ENCODE data around the gene ULK4. TPM values are rescaled to one million over a fixed set of nuclear protein-coding genes. Genes with fewer than 3 reads are reported as not detected.
"Not testable (repeated sequence)": the region's sequence is repeated elsewhere in the genome, so short reads cannot be mapped to it uniquely, and the experiment has no call there.

Gene ULK4
- total RNA-seq, 2 experiments from 2014 or later = 21.0 to 21.6 TPM

DNA sequence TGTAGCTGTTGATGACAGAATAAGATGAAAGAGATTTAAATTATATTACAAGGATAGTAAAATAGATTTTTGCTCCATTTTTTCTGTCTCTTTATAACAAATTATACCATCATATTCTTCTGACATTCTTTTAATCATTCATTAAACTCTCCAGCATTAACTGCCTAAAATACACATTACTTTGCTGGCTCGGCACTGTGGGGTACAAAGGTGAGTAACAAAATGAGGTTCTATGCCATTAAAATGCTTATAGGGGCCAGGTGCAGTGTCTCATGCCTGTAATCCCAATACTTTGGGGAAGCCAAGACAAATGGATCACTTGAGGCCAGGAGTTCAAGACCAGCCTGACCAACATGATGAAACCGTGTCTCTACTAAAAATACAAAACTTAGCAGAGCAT lies 81.5 kb downstream of the ULK4 start:
- Mint-ChIP-seq H3K27me3 (no peaks in the 10 kb centered on the region), H3K36me3 (ENCODE audit: low read depth) (no peaks in the 10 kb centered on the region), H3K4me1 (no peaks in the 10 kb centered on the region), H3K9me3 (no peaks in the 10 kb centered on the region), H3K4me3 (no peak overlapping the region), H3K27ac (no peak overlapping the region)
- ChIA-PET POLR2A (no interaction called here), CTCF (interaction anchor here (0.9 to 1.4 kb wide), 2 partner anchors 10 to 1403 kb away, joined by 3 read pairs; partner anchors contain the start of gene ZNF619)
- DNase-seq = no peak

DNA sequence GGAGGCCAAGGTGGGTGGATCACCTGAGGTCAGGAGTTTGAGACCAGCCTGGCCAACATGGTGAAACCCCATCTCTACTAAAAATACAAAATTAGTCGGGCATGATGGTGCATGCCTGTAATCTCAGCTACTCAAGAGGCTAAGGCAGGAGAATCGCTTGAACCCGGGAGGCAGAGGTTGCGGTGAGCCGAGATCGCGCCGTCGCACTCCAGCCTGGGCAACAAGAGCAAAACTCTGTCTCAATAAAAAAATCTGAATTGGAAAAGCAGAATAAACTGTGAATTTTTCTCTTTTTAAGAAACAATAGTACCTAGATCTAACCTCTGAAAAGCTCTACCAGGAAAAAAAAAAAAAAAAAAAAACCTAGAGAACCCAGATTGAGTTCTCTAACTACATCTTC lies 84.2 kb downstream of the ULK4 start:
- H3K9me3 Mint-ChIP-seq; H3K36me3 Mint-ChIP-seq (ENCODE audit: low read depth); DNase-seq; H3K27ac Mint-ChIP-seq; POLR2A ChIA-PET; CTCF ChIA-PET; H3K4me1 Mint-ChIP-seq; H3K27me3 Mint-ChIP-seq; H3K4me3 Mint-ChIP-seq: not testable (repeated sequence)

DNA sequence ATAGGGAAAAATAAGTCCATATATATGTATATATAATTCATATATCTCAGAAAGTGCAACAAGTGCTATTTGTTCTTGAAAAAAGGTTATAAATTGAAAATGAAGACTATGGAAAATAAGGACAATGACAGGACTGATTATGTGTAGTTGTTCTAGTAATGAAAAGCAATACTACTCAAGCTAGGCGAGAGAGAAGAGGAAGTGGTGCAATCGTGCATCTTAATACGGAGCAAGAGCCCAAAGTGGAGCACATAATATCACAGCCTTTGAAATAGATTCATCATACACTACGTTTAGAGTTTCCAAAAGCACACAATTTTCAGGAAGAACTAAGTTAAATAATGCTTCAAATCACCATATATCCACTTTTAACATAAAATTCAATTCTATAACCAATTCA lies 87.9 kb downstream of the ULK4 start:
- Mint-ChIP-seq H3K36me3 (ENCODE audit: low read depth) (peaks cover 2% of the 10 kb centered on the region), H3K27ac (no peak overlapping the region), H3K4me1 (no peaks in the 10 kb centered on the region), H3K4me3 (no peak overlapping the region), H3K9me3 (no peaks in the 10 kb centered on the region), H3K27me3 (no peaks in the 10 kb centered on the region)
- ChIA-PET POLR2A (no interaction called here), CTCF (no interaction called here)
- no peak for DNase-seq

DNA sequence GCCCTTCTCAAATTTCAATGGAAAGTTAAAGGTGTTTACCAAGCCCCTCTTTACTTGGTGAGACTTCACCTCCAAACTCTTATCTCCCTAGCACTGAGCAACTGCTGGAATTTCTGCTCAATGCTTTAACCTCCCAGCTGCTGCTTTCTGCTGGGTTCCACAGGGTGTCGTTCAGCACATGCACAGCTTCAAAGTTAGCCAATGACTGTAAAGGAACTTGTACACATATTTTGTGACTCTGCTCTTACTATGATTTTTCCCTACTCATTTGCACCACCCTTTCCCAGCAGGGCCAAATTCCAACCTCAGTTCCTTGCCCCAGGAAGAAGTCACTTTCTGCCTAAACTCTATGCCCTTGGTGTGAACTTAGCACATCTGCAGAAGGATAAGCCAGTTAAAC lies 89.7 kb downstream of the ULK4 start:
- H3K9me3 Mint-ChIP-seq = no peaks in the 10 kb centered on the region
- ChIA-PET POLR2A (no interaction called here), CTCF (interaction anchor here (0.6 to 2.1 kb wide), 2 partner anchors 11 to 120 kb away, joined by 4 read pairs; no protein-coding TSS in a partner anchor)
- no peak overlapping the region for H3K27ac Mint-ChIP-seq
- no peak for DNase-seq
- no peaks in the 10 kb centered on the region for H3K27me3 Mint-ChIP-seq
- peaks cover 2% of the 10 kb centered on the region for H3K36me3 Mint-ChIP-seq (ENCODE audit: low read depth)
- no peaks in the 10 kb centered on the region for H3K4me1 Mint-ChIP-seq
- H3K4me3 Mint-ChIP-seq = no peak overlapping the region

DNA sequence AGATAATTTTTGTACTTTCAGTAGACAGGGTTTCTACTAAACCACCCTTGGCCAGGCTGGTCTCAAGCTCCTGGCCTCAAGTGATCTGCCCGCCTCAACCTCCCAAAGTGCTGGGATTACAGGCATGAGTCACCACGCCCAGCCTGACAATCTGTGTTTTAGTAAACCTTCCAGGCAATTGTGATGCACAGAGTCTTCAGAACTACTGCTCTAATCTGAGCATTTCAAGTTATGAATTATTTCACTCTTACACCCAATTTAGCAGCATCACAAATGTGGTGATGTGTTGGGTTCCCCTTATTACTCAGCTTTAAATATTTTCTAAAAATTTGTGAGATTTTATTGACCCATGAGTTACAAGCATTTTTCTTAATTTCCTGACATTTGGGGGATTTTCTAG lies 94.4 kb downstream of the ULK4 start:
- H3K4me3 Mint-ChIP-seq = no peak overlapping the region
- ChIA-PET CTCF (no interaction called here), POLR2A (no interaction called here)
- H3K4me1 Mint-ChIP-seq = no peaks in the 10 kb centered on the region
- H3K27me3 Mint-ChIP-seq = no peaks in the 10 kb centered on the region
- peaks cover 2% of the 10 kb centered on the region for H3K9me3 Mint-ChIP-seq
- DNase-seq = no peak
- H3K36me3 Mint-ChIP-seq (ENCODE audit: low read depth) = peaks cover 4% of the 10 kb centered on the region
- H3K27ac Mint-ChIP-seq = no peak overlapping the region

DNA sequence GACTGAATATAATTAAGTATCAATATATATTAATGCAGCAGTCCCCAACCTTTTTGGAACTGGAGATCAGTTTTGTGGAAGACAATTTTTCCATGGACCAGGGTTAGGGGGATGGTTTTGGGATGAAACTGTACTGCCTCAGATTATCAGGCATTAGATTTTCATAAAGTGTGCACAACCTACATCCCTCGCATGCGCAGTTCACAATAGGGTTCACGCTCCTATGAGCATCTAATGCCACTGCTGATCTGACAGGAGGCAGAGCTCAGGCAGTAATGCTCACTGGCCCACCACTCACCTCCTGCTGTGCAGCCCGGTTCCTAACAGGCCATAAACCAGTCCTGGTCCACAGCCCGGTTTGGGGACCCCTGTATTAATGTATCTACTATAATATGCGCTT lies 95.6 kb downstream of the ULK4 start:
- Mint-ChIP-seq H3K4me1 (no peaks in the 10 kb centered on the region), H3K4me3 (no peak overlapping the region), H3K27me3 (no peaks in the 10 kb centered on the region), H3K9me3 (peaks cover 2% of the 10 kb centered on the region), H3K36me3 (ENCODE audit: low read depth) (peaks cover 2% of the 10 kb centered on the region), H3K27ac (no peak overlapping the region)
- ChIA-PET POLR2A (no interaction called here), CTCF (no interaction called here)
- no peak for DNase-seq

DNA sequence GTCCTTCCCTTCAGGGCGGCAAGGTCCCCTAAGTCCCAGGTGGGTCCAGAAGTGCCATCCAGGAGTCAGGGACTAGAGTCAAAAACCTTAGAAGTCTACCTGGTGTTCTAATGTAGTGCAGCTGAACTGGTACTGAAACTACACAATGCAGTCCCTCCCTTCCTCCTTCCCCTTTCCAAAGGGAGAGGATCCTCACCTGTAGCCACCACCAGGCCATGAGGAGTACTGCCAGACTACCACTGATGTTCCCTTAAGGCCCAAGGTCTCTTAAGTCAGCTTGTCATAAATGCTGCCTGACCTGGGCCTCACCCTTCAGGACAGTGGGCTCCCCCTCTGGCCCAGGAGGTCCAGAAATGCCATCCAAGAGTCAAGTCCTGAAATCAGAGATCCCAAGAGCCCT lies 98.9 kb downstream of the ULK4 start:
- CTCF ChIA-PET = interaction anchor here (0.7 kb wide), 1 partner anchor 21 kb away, joined by 4 read pairs; no protein-coding TSS in a partner anchor
- Mint-ChIP-seq H3K4me3 (no peak overlapping the region), H3K9me3 (peaks cover 7% of the 10 kb centered on the region), H3K36me3 (ENCODE audit: low read depth) (peaks cover 5% of the 10 kb centered on the region), H3K4me1 (no peaks in the 10 kb centered on the region), H3K27ac (no peak overlapping the region), H3K27me3 (no peaks in the 10 kb centered on the region)
- POLR2A ChIA-PET = no interaction called here
- no peak for DNase-seq

DNA sequence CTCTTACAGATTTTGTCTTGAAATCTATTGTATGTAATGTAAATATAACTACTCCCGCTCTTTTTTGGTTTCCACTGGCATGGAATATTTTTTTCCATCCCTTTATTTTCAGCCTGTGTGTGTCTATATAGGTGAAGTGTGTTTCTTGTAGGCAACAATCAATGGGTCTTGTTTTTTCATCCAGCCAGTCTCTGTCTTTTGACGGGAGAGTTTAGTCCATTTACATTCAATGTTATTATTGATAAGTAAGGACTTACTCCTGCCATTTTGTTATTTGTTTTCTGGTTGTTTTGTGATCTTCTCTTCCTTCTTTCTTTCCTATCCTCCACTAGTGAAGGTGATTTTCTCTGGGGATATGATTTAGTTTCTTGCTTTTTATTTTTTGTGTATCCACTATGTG lies 101.4 kb downstream of the ULK4 start:
- H3K27me3 Mint-ChIP-seq; DNase-seq; H3K4me1 Mint-ChIP-seq; POLR2A ChIA-PET; H3K9me3 Mint-ChIP-seq; H3K4me3 Mint-ChIP-seq; H3K27ac Mint-ChIP-seq; H3K36me3 Mint-ChIP-seq (ENCODE audit: low read depth); CTCF ChIA-PET: not testable (repeated sequence)

DNA sequence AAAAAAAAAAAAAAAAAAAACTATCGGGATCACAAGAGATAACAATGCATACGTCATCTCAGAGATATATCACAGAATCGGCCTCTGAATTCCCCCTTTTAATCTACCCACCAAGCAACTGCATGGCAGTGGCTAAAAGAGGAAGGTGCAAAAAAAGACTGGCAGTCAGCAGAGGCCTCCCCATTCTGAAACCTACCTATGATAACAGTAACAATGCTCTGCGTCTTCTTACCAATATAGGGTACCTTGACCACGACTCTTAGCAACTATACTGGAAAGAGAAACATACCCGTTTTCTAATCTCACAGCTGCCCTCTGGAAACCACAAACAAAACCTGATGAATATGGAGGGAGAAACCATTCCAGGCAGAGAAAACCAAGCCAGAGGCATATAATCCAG lies 106.9 kb downstream of the ULK4 start:
- POLR2A ChIA-PET = no interaction called here
- DNase-seq = no peak
- Mint-ChIP-seq H3K4me3 (no peak overlapping the region), H3K36me3 (ENCODE audit: low read depth) (peaks cover 2% of the 10 kb centered on the region), H3K27me3 (no peaks in the 10 kb centered on the region), H3K4me1 (peaks cover under 1% of the 10 kb centered on the region), H3K27ac (no peak overlapping the region), H3K9me3 (no peaks in the 10 kb centered on the region)
- CTCF ChIA-PET = no interaction called here

DNA sequence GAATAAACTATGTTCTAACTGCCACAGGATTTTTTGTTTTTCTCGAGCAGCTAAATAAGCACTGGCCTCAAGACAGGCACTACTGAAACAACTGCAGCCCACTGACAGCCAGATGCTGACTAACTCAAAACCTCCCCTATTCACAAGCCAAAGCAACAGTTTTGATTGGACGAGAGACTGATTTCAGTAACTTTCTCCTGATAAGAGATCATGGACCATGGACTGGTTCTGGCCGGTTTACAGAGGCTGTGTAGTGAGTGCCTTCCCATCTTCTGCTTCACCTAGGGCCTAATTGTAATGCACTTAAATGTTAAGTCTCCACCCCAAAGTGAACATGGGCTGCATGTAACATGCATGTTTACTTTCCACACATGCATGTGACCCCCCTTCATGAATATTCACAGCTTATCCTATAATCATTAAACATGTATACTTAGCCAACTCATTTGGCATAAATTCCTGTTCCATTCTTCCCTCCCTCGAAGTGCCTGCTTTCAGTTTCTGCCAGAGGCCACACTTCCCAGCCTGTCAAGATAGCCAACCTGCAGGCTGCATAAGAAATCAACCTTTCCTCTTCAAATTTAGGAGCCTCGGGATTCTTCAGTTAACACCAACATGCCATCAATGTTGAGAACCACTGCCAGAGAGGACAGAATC lies 108.2 kb downstream of the ULK4 start:
- Mint-ChIP-seq H3K4me3 (no peak overlapping the region), H3K27ac (no peak overlapping the region), H3K27me3 (no peaks in the 10 kb centered on the region), H3K9me3 (peaks cover 6% of the 10 kb centered on the region), H3K4me1 (peaks cover 9% of the 10 kb centered on the region), H3K36me3 (ENCODE audit: low read depth) (peaks cover 7% of the 10 kb centered on the region)
- ChIA-PET CTCF (no interaction called here), POLR2A (no interaction called here)
- no peak for DNase-seq

DNA sequence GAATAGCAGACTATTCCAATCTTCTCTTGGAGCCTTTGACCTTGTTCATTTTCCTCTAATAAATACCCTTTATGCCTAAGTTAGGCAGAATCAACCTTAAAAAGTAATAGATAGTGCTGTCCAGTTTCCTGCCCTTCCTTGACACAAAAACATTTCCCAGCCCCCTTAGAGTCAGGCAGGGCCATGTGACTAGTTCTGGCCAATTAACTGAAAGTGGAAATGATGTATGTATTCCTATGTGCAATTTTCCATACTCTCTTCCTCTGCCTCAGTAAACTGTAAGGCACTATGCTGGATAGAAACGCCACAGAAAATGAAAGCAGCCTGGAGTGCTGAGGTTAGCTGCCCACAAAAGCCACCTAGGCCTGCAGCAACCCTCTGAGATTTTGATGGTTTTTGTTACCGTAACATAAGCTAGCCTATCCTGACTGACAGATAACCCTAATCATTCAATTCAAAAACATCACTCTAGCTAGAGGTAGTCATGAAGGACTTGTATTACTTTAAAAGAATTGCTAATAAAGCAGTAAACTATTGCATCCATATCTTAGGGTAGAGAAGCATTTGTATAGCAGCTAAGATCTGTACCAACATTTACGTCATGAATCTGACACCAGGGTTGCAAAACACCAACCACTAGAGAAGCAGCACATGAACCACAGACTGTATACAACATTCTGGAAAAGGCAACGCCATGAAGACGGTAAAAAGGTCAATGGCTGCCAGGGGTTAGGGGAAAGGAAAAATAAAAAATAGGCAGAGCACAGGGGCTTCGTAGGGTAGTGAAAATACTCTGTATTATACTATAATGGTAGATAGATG lies 112.9 kb downstream of the ULK4 start:
- Mint-ChIP-seq H3K9me3 (peaks cover 6% of the 10 kb centered on the region), H3K27ac (no peak overlapping the region), H3K4me1 (peaks cover 9% of the 10 kb centered on the region), H3K4me3 (no peak overlapping the region), H3K27me3 (no peaks in the 10 kb centered on the region), H3K36me3 (ENCODE audit: low read depth) (peaks cover 10% of the 10 kb centered on the region)
- ChIA-PET POLR2A (no interaction called here), CTCF (no interaction called here)
- no peak for DNase-seq

DNA sequence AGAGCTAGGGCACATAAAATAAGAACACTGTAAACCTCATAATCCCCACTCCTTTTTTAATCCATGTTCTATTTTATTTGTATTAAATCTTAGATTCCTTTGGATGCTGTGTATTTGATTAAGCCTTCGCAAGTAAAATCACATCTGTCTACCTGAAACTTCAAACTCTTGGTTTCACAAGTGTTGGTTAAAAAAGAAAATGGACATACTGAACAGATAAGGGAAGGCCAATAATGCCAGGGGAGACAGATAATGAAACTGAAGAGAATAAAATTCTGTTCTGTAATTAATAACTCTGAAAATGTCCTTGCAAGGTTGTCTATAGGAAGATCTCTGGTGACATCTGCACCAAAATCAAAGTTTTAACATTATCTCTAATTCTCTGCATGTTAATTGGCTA lies 114.2 kb downstream of the ULK4 start:
- no peak overlapping the region for H3K27ac Mint-ChIP-seq
- H3K4me3 Mint-ChIP-seq = no peak overlapping the region
- H3K4me1 Mint-ChIP-seq = peaks cover 9% of the 10 kb centered on the region
- ChIA-PET POLR2A (no interaction called here), CTCF (no interaction called here)
- H3K27me3 Mint-ChIP-seq = no peaks in the 10 kb centered on the region
- peaks cover 16% of the 10 kb centered on the region for H3K36me3 Mint-ChIP-seq (ENCODE audit: low read depth)
- DNase-seq = no peak
- H3K9me3 Mint-ChIP-seq = peaks cover 13% of the 10 kb centered on the region

DNA sequence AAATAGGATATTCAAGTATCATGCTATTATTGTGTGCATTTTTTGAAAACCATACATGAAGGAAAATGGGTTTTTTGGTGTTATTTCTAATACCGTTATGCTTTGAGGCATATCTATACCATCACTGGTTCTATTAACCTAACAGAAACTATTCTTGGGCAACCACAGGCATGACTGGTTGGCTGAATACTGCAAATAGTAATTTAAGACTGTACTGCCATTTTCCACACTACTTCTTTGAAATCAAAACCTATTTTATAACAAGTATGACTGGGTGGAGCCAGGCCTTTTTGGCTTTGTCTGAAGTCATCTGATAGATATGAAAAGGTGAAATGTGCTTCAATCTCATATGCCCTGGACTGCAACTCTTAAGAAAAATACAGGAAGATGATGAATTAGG lies 115.1 kb downstream of the ULK4 start:
- no peak overlapping the region for H3K27ac Mint-ChIP-seq
- no peaks in the 10 kb centered on the region for H3K27me3 Mint-ChIP-seq
- no peak for DNase-seq
- ChIA-PET POLR2A (no interaction called here), CTCF (no interaction called here)
- H3K4me3 Mint-ChIP-seq = no peak overlapping the region
- H3K9me3 Mint-ChIP-seq = peaks cover 19% of the 10 kb centered on the region
- H3K36me3 Mint-ChIP-seq (ENCODE audit: low read depth) = peaks cover 18% of the 10 kb centered on the region
- peaks cover 9% of the 10 kb centered on the region for H3K4me1 Mint-ChIP-seq

DNA sequence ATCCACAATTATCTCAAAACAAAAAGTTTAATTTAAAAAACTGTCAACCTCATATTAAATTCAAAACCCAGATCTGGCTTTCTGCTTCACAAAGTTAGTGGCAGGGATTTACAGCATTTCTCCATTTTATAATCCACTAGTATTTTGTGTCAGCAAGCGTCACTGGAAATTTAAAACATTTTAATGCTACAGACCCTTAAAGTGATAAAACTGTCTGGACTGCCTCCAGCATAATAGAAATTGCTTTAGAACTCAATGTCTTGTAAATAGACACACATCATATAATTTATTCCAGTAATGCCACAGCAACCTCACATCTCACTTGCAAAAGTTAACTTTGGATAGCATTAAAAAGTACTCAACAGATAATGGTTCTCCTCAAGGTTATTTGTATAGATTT lies 116.1 kb downstream of the ULK4 start:
- Mint-ChIP-seq H3K27ac (no peak overlapping the region), H3K4me1 (peaks cover 9% of the 10 kb centered on the region), H3K27me3 (no peaks in the 10 kb centered on the region), H3K4me3 (no peak overlapping the region), H3K36me3 (ENCODE audit: low read depth) (peaks cover 18% of the 10 kb centered on the region), H3K9me3 (peaks cover 22% of the 10 kb centered on the region)
- DNase-seq = no peak
- CTCF ChIA-PET = no interaction called here
- POLR2A ChIA-PET = no interaction called here
